Hepatocyte (in vitro differentiated cells): ENCODE measurements around the gene HINT2.

ENCODE experiments used
- CTCF ChIP-seq: fragments of 200-600 bp; sonication (generic); IDR thresholded peaks from 2 replicates; pipeline ENCODE4 v1.5.1; 2016; ENCODE audit warnings: antibody characterized with exemption, mild to moderate bottlenecking; ENCODE audit not compliant: poor library complexity
- EZH2 ChIP-seq: fragments of 200-600 bp; sonication (generic); IDR thresholded peaks from 2 replicates; pipeline ENCODE4 v1.6.1; 2016; ENCODE audit warnings: antibody characterized with exemption, mild to moderate bottlenecking, borderline replicate concordance

DNA sequence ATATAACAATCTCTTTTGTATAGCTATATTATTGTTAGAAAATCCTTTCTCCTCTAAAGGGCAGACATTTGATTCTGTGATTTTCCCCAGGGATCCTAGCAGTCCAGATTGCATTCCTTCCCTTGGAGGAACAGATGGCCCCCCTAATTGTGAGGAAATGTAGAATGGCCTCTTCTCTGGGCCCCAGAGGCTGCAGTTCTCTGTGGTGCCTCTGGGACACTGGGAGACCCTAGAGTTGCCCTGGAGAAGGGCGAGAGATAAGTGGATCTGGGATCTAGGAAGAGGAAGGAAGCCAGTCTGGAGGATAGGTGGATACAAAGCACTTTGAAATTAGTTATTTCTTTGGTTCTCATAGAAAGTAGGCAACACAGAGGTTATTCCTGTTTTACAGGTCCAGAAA is 1.9 kb upstream of the HINT2 start:
- TF ChIP-seq CTCF (no peak), EZH2 (no peak)
